Right cardiac atrium (tissue), 5 donors: ENCODE data around the gene AXIN1. TPM values are rescaled to one million over a fixed set of nuclear protein-coding genes. Genes with fewer than 3 reads are reported as not detected.

ENCODE experiments used
- ATAC-seq, 2 donors: fragments of 200-7000 bp; cut with Tn5 transposase; one replicate each; pipeline versions ENCODE4 v1.8.0 to v1.9.1; 2020; ENCODE audit warnings: moderate library complexity in 2 of 2, mild to moderate bottlenecking in 1 of 2
- DNase-seq, 3 donors: peaks; one replicate each; pipeline ENCODE4 v3.0.0-alpha.2; 2020
- H3K27ac ChIP-seq: one replicate; pipeline ENCODE4 v1.5.1; 2013; ENCODE audit warnings: mild to moderate bottlenecking, low read length, control low read depth, moderate library complexity
- H3K27me3 ChIP-seq: one replicate; pipeline ENCODE4 v1.6.1; 2013; ENCODE audit not compliant: control insufficient read depth, insufficient read depth
- H3K4me1 ChIP-seq: one replicate; pipeline ENCODE4 v1.6.1; 2013; ENCODE audit warnings: low read length; ENCODE audit not compliant: control insufficient read depth, insufficient read depth
- H3K4me3 ChIP-seq: one replicate; pipeline ENCODE4 v1.5.1; 2013; ENCODE audit warnings: low read length, control low read depth
- H3K9me3 ChIP-seq: one replicate; pipeline ENCODE4 v1.6.1; 2013; ENCODE audit warnings: low read length; ENCODE audit not compliant: control insufficient read depth
- WGBS: extraction: QIAGEN DNeasy Blood & Tissue Kit; methylation state at CpG from one replicate; pipeline ENCODE4 v1.1.7; 2013; 5-methylcytosine and 5-hydroxymethylcytosine counted together
- intact Hi-C, 4 donors: fragments of 100-400 bp; cut with DNase I; formaldehyde crosslinking; loops; one replicate each; pipeline versions ENCODE4 v1.11.0 to v1.14.0; 2022 to 2023
- polyA plus RNA-seq: library from polyadenylated mRNA; stranded (reverse); fragments of 200-250 nt; gene quantifications from one replicate; pipeline ENCODE4 v1.2.3, GENCODE V29; 2013
- total RNA-seq, 4 donors: library from RNA; stranded (reverse); fragmentation: NEBNext Ultra II Directional; extraction: Animal tissue kit (Norgen Biotek cat#: 25700); gene quantifications; one replicate each; pipeline ENCODE4 v1.2.1, GENCODE V29; 2021
- donor health status: healthy with polysubstance abuse.
- donor health status: DM: no; HTN: yes; CAD: no.
- donor health status: DM: no; HTN: no; CAD: no.
- donor health status: DM: no; HTN: yes; CAD: no; lungs with severe emphysema.
- donor health status: DM: yes; HTN: yes; CAD: no.

The AXIN1 gene
- total and polyA plus RNA-seq, 5 donors: 8.4 to 12.2 (median 10.2) TPM

- ATAC-seq: no peak
- no peak within 1 kb of the TSS for H3K27ac ChIP-seq
- H3K4me3 ChIP-seq: no peak within 1 kb of the TSS
- H3K27me3 ChIP-seq: no peaks in the 10 kb centered on the region
- 71% methylated on average over 25 of the region's 25 CpGs for WGBS
- H3K9me3 ChIP-seq: no peaks in the 10 kb centered on the region
- no peaks in the 10 kb centered on the region for H3K4me1 ChIP-seq
- intact Hi-C loops: no loop called here
- DNase-seq: no peak
Observed at GRCh38 chr16:283033-283805, 69.3 kb downstream of the AXIN1 start, which contains the start of gene PDIA2. PDIA2 (plus strand) TSS chr16:283164; CDS start chr16:283170, 6 bp downstream.

GRCh38 chr16:282491-282890 is 70.0 kb downstream of the AXIN1 start:
- DNase-seq: no peak
- no peaks in the 10 kb centered on the region for H3K27me3 ChIP-seq
- intact Hi-C loops: no loop called here
- H3K4me3 ChIP-seq: no peak overlapping the region
- no peaks in the 10 kb centered on the region for H3K4me1 ChIP-seq
- H3K27ac ChIP-seq: no peak overlapping the region
- WGBS: 85% methylated on average over 22 of the region's 22 CpGs
- no peaks in the 10 kb centered on the region for H3K9me3 ChIP-seq
- ATAC-seq: no peak

GRCh38 chr16:281660-282255 is 70.8 kb downstream of the AXIN1 start:
- no peaks in the 10 kb centered on the region for H3K9me3 ChIP-seq
- no peak for DNase-seq
- H3K4me3 ChIP-seq: no peak overlapping the region
- H3K27me3 ChIP-seq: no peaks in the 10 kb centered on the region
- 54% methylated on average over 25 of the region's 25 CpGs for WGBS
- H3K27ac ChIP-seq: no peak overlapping the region
- no peak for ATAC-seq
- intact Hi-C loops: no loop called here
- no peaks in the 10 kb centered on the region for H3K4me1 ChIP-seq

- H3K4me3 ChIP-seq: peak overlapping the region; percentile 57
- no peaks in the 10 kb centered on the region for H3K27me3 ChIP-seq
- peaks cover 3% of the 10 kb centered on the region for H3K4me1 ChIP-seq
- intact Hi-C loops: no loop called here
- no peaks in the 10 kb centered on the region for H3K9me3 ChIP-seq
- no peak for DNase-seq
- no peak for ATAC-seq
- WGBS: 46% methylated on average over 27 of the region's 27 CpGs
- no peak overlapping the region for H3K27ac ChIP-seq
Observed at GRCh38 chr16:280991-281659, 71.4 kb downstream of the AXIN1 start.

GRCh38 chr16:280552-280951 is 72.0 kb downstream of the AXIN1 start, which contains the start of gene ARHGDIG:
ARHGDIG (plus strand) TSS chr16:280591; CDS start chr16:280681, 90 bp downstream.
- WGBS: under 1% methylated on average over 53 of the region's 54 CpGs
- Histone ChIP-seq H3K9me3 (no peaks in the 10 kb centered on the region), H3K4me1 (peaks cover 3% of the 10 kb centered on the region), H3K27me3 (no peaks in the 10 kb centered on the region), H3K27ac (no peak within 1 kb of the TSS), H3K4me3 (peak within 1 kb of the TSS; percentile 57)
- intact Hi-C loops: no loop called here
- DNase-seq (no peak), ATAC-seq (no peak)

GRCh38 chr16:280005-280460 is 72.5 kb downstream of the AXIN1 start:
- Histone ChIP-seq H3K27me3 (no peaks in the 10 kb centered on the region), H3K27ac (no peak overlapping the region), H3K9me3 (no peaks in the 10 kb centered on the region), H3K4me3 (peak overlapping the region; percentile 57), H3K4me1 (peaks cover 3% of the 10 kb centered on the region)
- intact Hi-C loops: no loop called here
- 8% methylated on average over 47 of the region's 47 CpGs for WGBS
- DNase-seq: no peak
- no peak for ATAC-seq

GRCh38 chr16:279531-279930 is 73.0 kb downstream of the AXIN1 start:
- 78% methylated on average over 7 of the region's 7 CpGs for WGBS
- H3K27me3 ChIP-seq: no peaks in the 10 kb centered on the region
- intact Hi-C loops: no loop called here
- no peak overlapping the region for H3K4me3 ChIP-seq
- DNase-seq (no peak), ATAC-seq (no peak)
- H3K4me1 ChIP-seq: peaks cover 3% of the 10 kb centered on the region
- H3K9me3 ChIP-seq: no peaks in the 10 kb centered on the region
- H3K27ac ChIP-seq: no peak overlapping the region

GRCh38 chr16:278863-279366 is 73.6 kb downstream of the AXIN1 start:
- Histone ChIP-seq H3K27me3 (no peaks in the 10 kb centered on the region), H3K4me1 (peaks cover 3% of the 10 kb centered on the region), H3K4me3 (no peak overlapping the region), H3K27ac (no peak overlapping the region), H3K9me3 (no peaks in the 10 kb centered on the region)
- no peak for DNase-seq
- intact Hi-C loops: no loop called here
- ATAC-seq: peak; percentile 6 to 64
- 64% methylated on average over 6 of the region's 6 CpGs for WGBS

GRCh38 chr16:276426-277077 is 76.0 kb downstream of the AXIN1 start:
- 66% methylated on average over 20 of the region's 20 CpGs for WGBS
- intact Hi-C loops: no loop called here
- Histone ChIP-seq H3K27me3 (no peaks in the 10 kb centered on the region), H3K9me3 (no peaks in the 10 kb centered on the region), H3K4me3 (no peak overlapping the region), H3K4me1 (peaks cover 3% of the 10 kb centered on the region), H3K27ac (no peak overlapping the region)
- peak in 1 of 2 donors; percentile 8 for ATAC-seq
- peak in 1 of 3 donors; percentile 62 for DNase-seq

- Histone ChIP-seq H3K27ac (no peak within 1 kb of the TSS), H3K4me1 (peaks cover 3% of the 10 kb centered on the region), H3K4me3 (peak within 1 kb of the TSS; percentile 41), H3K27me3 (no peaks in the 10 kb centered on the region), H3K9me3 (no peaks in the 10 kb centered on the region)
- DNase-seq (peak in 1 of 3 donors; percentile 69), ATAC-seq (peak; percentile 35 to 50)
- 2% methylated on average over 56 of the region's 56 CpGs for WGBS
- intact Hi-C loops: no loop called here
Observed at GRCh38 chr16:275786-276232, 76.7 kb downstream of the AXIN1 start, which contains the start of gene RGS11. RGS11 (minus strand) TSS chr16:275944; CDS start chr16:275911, 33 bp downstream.
